ENCODE measurements around the gene CFAP77.

The CFAP77 gene

DNA sequence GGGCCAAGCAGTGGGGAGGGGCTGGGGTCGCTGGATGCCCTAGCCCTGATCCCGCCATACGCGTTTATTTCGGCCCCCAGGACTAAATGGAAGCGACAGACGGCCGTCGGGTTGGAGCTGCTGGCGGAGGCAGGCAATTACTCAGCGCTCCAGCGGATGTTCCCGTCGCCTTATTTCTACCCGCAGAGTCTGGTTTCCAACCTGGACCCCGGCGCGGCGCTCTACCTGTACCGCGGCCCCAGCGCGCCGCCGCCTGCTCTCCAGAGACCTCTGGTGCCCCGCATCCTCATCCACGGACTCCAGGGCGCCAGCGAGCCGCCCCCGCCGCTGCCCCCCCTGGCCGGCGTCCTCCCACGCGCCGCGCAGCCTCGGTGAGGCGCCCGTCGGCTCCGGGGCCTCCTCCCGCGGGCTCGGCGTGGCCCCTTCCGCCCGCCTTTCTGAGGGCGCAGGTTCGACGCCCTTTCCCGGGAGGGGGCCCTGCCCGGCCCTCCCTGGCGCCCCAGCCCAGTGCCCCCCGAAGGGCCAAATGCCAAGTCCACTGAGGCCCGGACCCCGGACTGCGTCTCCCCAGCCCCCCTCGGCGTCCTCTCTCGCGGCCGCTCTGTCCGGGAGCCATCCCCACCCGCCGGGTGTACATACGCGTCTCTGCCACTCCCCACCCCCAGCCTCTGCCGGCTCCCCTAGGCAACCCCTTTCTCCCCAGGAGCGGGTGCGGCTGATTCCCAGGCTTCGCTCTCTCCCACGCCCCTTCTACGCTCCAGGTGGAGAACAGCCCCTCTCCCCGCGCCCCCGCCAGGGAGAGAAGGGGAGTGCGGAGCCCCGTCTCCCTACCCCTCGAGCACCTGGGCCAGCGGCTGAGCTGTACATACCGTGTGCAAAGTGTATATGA lies 179.4 kb downstream of the CFAP77 start:
- no peak overlapping the region for H3K4me3 ChIP-seq (ENCODE audit: low read depth, low read length)
- TF ChIP-seq, protein P1, sequence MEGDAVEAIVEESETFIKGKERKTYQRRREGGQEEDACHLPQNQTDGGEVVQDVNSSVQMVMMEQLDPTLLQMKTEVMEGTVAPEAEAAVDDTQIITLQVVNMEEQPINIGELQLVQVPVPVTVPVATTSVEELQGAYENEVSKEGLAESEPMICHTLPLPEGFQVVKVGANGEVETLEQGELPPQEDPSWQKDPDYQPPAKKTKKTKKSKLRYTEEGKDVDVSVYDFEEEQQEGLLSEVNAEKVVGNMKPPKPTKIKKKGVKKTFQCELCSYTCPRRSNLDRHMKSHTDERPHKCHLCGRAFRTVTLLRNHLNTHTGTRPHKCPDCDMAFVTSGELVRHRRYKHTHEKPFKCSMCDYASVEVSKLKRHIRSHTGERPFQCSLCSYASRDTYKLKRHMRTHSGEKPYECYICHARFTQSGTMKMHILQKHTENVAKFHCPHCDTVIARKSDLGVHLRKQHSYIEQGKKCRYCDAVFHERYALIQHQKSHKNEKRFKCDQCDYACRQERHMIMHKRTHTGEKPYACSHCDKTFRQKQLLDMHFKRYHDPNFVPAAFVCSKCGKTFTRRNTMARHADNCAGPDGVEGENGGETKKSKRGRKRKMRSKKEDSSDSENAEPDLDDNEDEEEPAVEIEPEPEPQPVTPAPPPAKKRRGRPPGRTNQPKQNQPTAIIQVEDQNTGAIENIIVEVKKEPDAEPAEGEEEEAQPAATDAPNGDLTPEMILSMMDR (IDR thresholded peaks at IDR 0.05; ENCODE audit: borderline replicate concordance, insufficient read depth, low read depth, low read length): no peak

DNA sequence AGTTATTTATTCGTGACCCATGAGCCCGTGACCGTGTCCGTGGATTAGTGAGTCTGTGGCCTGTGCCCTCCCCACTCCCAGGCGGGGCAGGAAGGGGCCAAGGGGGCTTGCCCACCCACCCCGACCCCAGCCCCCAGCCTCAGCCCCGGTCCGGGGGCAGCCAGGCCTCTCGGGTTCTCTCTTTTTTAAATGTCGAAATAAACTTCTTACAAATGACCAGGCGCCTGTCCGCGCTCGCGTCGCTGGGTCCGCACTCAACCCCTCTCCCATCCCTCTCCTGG lies 180.0 kb downstream of the CFAP77 start:
- TF ChIP-seq, protein P1 (IDR thresholded peaks at IDR 0.05; ENCODE audit: borderline replicate concordance, insufficient read depth, low read depth, low read length): no peak
- H3K4me3 ChIP-seq (ENCODE audit: low read depth, low read length): no peak overlapping the region

DNA sequence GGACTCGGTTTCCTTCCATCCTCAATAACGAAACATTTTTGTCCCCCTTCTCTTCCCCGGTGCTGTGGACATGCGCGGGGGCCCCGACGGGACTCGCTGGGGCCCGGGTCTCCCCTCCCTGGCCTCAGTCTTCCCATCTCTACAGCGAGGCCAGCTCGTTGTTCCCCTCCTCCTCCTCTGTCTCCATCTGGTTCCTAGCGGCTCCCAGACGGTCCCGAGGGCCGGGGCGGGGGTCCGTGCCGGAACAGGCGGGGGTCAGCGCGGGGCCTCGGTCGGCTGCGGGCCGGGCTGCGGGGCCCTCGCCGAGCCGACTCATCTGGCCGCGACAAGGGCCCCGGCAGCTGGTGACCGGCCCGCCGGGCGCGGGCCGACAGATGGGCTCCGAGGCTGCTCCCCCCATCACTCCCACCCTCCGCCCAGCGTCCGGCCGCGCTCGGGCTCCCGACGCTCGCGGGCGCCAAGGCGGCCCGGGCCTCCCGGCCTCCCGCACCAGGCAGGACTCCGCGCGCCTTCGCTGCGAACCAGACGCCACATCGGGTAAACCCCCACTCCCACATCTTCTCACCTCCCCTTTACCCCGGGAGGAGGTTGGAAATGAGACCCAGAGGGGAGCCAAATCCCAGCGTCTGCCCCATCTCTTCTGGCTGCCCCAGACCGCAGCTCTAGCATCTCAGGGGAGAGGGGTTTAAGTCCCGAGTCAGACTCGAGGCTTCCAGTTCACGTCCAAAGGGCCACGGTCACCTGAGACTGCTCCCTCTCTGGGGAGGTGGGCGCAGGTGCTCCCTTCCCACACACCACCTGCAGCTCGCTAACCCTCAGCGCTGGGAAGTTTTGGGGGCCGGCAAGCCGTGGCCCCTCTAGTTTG lies 180.5 kb downstream of the CFAP77 start:
- H3K4me3 ChIP-seq (ENCODE audit: low read depth, low read length): no peak overlapping the region
- TF ChIP-seq, protein P1 (IDR thresholded peaks at IDR 0.05; ENCODE audit: borderline replicate concordance, insufficient read depth, low read depth, low read length): no peak

DNA sequence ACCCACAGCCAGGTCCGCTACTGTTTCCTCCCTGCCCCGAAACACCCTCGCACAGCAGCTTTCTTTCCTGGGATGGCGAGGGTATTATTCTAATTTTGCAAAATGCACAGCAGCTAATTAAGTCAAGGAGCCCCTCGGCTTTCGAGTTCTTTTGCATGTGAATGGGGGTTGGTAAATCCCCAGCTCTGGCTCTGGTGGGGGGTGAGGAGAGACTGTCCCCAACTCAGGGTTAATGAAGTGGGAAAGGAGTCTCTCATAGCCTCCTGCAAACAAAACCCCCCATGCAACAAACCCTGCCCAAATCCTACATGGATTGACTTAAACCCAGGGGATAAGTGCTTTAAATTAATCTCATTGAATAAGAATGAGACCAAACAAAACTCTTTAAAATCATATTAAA lies 181.2 kb downstream of the CFAP77 start:
- TF ChIP-seq, protein P1 (IDR thresholded peaks at IDR 0.05; ENCODE audit: borderline replicate concordance, insufficient read depth, low read depth, low read length): no peak
- no peak overlapping the region for H3K4me3 ChIP-seq (ENCODE audit: low read depth, low read length)

DNA sequence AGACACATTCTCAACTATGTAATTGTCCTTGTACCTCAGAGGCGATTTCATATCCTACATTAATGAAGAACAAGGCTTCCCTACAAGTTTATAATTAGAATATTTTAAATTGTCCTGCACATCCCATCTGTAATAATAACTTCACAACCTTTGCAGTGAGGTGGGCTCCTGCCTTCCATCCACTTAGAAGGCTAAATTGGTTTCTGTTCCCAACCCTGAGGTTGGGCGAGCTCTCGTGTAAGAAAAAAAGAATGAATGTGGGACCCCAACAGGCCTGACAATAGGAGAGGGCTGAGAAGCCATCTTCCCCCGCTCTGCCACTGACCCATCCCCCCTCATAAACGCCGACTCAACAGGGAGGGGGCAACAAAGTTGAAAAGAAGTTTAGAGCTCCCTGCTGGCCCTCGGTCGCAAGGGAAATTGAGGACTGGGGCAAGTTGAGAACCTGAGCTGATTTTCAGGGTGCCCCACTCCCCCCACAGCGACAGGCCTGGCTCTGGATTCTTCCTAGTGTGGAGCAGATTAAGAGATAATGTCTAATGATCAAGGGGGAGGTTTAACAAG lies 181.8 kb downstream of the CFAP77 start:
- TF ChIP-seq, protein P1 (IDR thresholded peaks at IDR 0.05; ENCODE audit: borderline replicate concordance, insufficient read depth, low read depth, low read length): no peak
- H3K4me3 ChIP-seq (ENCODE audit: low read depth, low read length): no peak overlapping the region

DNA sequence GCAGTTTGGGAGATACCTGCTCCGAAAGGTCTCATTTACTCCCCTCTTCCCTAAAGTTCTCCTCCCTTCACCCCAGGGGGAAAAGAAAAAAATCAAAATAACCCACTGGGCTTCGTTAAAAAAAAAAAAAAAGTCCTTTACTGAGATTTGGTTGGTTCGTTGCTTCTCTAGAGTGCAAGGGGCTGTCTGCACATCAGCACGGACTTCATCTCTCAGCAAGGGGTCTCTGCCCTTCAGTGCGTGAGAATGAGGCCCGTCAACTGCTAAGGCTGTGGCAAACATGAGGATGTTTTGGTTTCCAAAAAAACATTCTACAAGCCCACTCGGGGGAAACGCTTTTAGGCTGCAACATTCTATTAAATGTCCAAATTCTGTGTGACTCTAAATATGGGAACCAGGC lies 182.4 kb downstream of the CFAP77 start:
- TF ChIP-seq, protein P1 (IDR thresholded peaks at IDR 0.05; ENCODE audit: borderline replicate concordance, insufficient read depth, low read depth, low read length): no peak
- H3K4me3 ChIP-seq (ENCODE audit: low read depth, low read length): no peak overlapping the region

Measured in GM12875 (cell line).